B cell (primary cell): ENCODE measurements around the gene MAGI2.

ENCODE experiments used
- CTCF ChIP-seq: fragments of 200-600 bp; IDR thresholded peaks from one replicate; pipeline ENCODE4 v1.8.0; 2022; ENCODE audit warnings: antibody characterized with exemption, mild to moderate bottlenecking
- EZH2 ChIP-seq: IDR thresholded peaks from 2 replicates; pipeline ENCODE4 v1.6.1; 2012; ENCODE audit warnings: borderline replicate concordance, low read depth, mild to moderate bottlenecking, moderate library complexity, low read length; ENCODE audit not compliant: insufficient read depth, poor library complexity, severe bottlenecking

GRCh38 chr7:78143661-78144060, 1309.8 kb downstream of the MAGI2 start:
- TF ChIP-seq CTCF (no peak), EZH2 (no peak)
